NB4 (cell line): ENCODE data around the gene PITPNB.
A peak's percentile ranks its signal among the peaks of the same experiment; 100 is the strongest.

Source experiments
- MYC ChIP-seq: IDR thresholded peaks from 2 replicates; pipeline ENCODE4 v1.6.1; 2011; ENCODE audit warnings: low read depth, low read length
- POLR2A ChIP-seq: IDR thresholded peaks from 2 replicates; pipeline ENCODE4 v1.6.1; 2011; ENCODE audit warnings: mild to moderate bottlenecking; ENCODE audit not compliant: insufficient read length; ENCODE audit errors: extremely low read depth
- TF ChIP-seq, protein P1 (sequence below): IDR thresholded peaks from one replicate; pipeline ENCODE4 v1.5.1; 2012; ENCODE audit warnings: low read depth, low read length

DNA sequence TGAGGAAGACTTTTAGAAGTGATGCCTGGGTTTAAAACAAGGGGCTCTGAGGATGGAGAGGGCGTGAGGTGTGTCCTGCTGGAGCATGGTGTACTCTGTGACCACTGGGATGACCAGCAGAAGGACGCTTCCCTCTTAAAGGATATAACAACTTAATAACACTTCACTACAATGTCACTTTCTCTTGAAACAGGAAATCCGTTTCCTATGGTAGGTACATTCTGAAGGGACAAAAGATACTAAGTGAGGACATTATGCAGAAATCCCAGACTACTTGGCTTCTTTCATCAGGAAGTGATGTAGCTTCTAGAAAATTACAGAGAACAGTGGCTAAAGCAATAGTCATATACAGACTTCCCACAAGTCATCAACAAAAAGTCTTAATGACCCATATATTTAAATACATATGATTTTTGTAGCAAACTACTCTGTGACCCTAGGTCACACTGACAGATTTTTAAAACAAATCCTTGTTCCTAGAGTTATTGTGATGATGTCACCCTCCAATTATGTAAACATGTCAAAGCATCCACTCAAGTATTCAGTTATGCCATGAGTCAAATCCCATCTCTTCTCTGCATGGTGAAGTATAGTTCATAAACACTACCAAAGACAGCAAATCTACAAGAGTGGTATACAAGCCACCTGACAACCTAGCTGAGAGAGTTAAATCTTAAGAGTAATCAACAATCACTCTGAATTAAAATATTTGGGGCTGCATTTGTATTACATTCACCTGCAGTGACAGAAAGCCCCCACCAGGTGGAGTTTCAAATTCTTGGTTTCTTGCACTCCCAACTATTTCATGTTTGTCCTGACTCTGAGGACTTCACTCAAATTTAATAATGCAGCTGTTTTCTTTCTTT is 32.8 kb downstream of the PITPNB start:
- TF ChIP-seq, protein P1, sequence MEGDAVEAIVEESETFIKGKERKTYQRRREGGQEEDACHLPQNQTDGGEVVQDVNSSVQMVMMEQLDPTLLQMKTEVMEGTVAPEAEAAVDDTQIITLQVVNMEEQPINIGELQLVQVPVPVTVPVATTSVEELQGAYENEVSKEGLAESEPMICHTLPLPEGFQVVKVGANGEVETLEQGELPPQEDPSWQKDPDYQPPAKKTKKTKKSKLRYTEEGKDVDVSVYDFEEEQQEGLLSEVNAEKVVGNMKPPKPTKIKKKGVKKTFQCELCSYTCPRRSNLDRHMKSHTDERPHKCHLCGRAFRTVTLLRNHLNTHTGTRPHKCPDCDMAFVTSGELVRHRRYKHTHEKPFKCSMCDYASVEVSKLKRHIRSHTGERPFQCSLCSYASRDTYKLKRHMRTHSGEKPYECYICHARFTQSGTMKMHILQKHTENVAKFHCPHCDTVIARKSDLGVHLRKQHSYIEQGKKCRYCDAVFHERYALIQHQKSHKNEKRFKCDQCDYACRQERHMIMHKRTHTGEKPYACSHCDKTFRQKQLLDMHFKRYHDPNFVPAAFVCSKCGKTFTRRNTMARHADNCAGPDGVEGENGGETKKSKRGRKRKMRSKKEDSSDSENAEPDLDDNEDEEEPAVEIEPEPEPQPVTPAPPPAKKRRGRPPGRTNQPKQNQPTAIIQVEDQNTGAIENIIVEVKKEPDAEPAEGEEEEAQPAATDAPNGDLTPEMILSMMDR, result peak; percentile 70
- TF ChIP-seq POLR2A, result no peak
- TF ChIP-seq MYC, result no peak
